Stomach (tissue), 4 donors: ENCODE measurements around the gene TBC1D9B.
A peak's percentile ranks its signal among the peaks of the same experiment; 100 is the strongest.

Experiments
- CTCF ChIP-seq, 7 experiments: fragments of 450-650 bp in 4 of 7; fragments of 200-600 bp in 3 of 7; sonication (generic) in 3 of 7; IDR thresholded peaks; one replicate each; pipeline ENCODE4 v1.5.1; 2016 to 2019; ENCODE audit warnings: antibody characterized with exemption in 7 of 7, control low read depth in 2 of 7, mild to moderate bottlenecking in 1 of 7
- EP300 ChIP-seq: sonication (generic); formaldehyde crosslinking; IDR thresholded peaks from one replicate; pipeline ENCODE4 v1.6.1; 2017; ENCODE audit warnings: antibody characterized with exemption
- POLR2AphosphoS5 ChIP-seq, 3 donors: sonication (generic); formaldehyde crosslinking; IDR thresholded peaks; one replicate each; pipeline ENCODE4 v1.6.1; 2016; ENCODE audit warnings: antibody characterized with exemption in 3 of 3

GRCh38 chr5:179907556-179908324 is at the start of gene TBC1D9B:
- peak in 3 of 7 experiments; percentile 35 to 87 (median 38) for TF ChIP-seq CTCF (IDR thresholded peaks at IDR 0.05)
- no peak for TF ChIP-seq EP300
- TF ChIP-seq POLR2AphosphoS5 (IDR thresholded peaks at IDR 0.05) = peak in 2 of 3 donors; percentile 57 to 64
